ENCODE results near the gene DENND4C. TPM values are rescaled to one million over a fixed set of nuclear protein-coding genes. Genes with fewer than 3 reads are reported as not detected.

The DENND4C gene
- polyA plus RNA-seq, 1 donor: 43.9 TPM

DNA sequence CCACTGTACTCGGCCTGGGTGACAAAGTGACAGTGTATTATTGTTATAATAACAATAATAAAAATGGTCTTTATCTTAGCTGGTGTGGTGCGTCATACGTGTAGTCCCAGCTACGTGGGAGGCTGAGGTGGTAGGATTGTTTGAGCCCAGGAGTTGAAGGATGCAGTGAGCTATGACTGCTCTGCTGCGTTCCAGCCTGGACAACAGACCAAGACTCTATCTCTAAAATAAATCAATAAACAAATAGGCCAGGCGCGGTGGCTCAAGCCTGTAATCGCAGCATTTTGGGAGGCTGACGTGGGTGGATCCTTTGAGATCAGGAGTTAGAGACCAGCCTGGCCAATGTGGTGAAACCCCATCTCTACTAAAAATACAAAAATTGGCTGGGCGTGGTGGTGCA is 9.2 kb upstream of the DENND4C start:
- H3K36me3 ChIP-seq (ENCODE audit: control insufficient read depth, insufficient read depth, low read length): no peaks in the 10 kb centered on the region
- H3K4me3 ChIP-seq (ENCODE audit: low read length): no peak overlapping the region
- WGBS (ENCODE audit: insufficient coverage, low lambda C conversion rate): no CpG with 5 or more reads among the region's 10 CpGs
- H3K27ac ChIP-seq (ENCODE audit: low read length): no peak overlapping the region
- H3K9me3 ChIP-seq (ENCODE audit: control insufficient read depth, low read depth, low read length): no peaks in the 10 kb centered on the region
- H3K27me3 ChIP-seq (ENCODE audit: control insufficient read depth, insufficient read depth, low read length): no peaks in the 10 kb centered on the region
- no peak for DNase-seq
- H3K4me1 ChIP-seq (ENCODE audit: control insufficient read depth, insufficient read depth, low read length): peaks cover 19% of the 10 kb centered on the region

DNA sequence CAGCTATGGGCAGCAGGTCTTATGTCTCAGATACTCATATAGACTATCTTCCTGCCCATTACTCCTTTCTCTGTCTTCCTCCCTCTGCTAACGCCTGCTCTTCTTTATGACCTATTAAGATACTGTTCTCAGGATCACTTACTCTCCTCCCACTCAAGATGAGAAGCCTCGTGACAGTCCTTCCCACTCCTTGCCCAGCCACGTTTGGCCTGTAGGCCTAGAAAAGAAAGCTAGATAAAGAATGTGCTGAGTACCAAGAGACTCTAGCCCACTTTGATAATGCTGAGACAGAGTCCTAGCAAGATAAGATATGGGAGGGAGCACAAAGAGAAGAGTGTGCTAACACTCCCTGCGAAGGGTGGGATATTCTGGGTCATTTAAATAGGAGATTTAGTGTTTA is 6.8 kb upstream of the DENND4C start:
- Histone ChIP-seq H3K9me3 (ENCODE audit: control insufficient read depth, low read depth, low read length) (no peaks in the 10 kb centered on the region), H3K27me3 (ENCODE audit: control insufficient read depth, insufficient read depth, low read length) (no peaks in the 10 kb centered on the region), H3K27ac (ENCODE audit: low read length) (peak overlapping the region; percentile 59), H3K4me1 (ENCODE audit: control insufficient read depth, insufficient read depth, low read length) (peaks cover 19% of the 10 kb centered on the region), H3K36me3 (ENCODE audit: control insufficient read depth, insufficient read depth, low read length) (no peaks in the 10 kb centered on the region), H3K4me3 (ENCODE audit: low read length) (no peak overlapping the region)
- 50% methylated on average over 1 of the region's 4 CpGs for WGBS (ENCODE audit: insufficient coverage, low lambda C conversion rate)
- DNase-seq: peak; percentile 81 to 87

DNA sequence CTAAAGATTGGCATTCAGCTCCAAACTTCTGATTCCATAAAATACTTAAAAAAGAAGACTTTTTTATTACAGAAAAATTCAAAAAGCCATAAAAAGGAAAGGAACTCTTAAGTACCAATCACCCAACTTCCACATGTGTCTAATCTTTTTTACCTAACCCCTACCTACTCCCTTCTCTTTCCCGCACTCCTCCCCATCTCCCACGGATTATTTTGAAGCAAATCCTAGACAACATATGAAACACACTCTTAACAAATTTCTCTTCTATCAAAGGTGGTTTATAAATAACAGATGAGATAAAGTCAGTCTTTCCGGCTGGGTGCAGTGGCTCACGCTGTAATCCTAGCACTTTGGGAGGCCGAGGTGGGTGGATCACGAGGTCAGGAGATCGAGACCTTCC is 5.9 kb upstream of the DENND4C start:
- Histone ChIP-seq H3K4me3 (ENCODE audit: low read length) (no peak overlapping the region), H3K27ac (ENCODE audit: low read length) (no peak overlapping the region), H3K9me3 (ENCODE audit: control insufficient read depth, low read depth, low read length) (no peaks in the 10 kb centered on the region), H3K27me3 (ENCODE audit: control insufficient read depth, insufficient read depth, low read length) (no peaks in the 10 kb centered on the region), H3K4me1 (ENCODE audit: control insufficient read depth, insufficient read depth, low read length) (peaks cover 19% of the 10 kb centered on the region), H3K36me3 (ENCODE audit: control insufficient read depth, insufficient read depth, low read length) (no peaks in the 10 kb centered on the region)
- WGBS (ENCODE audit: insufficient coverage, low lambda C conversion rate): no CpG with 5 or more reads among the region's 7 CpGs
- no peak for DNase-seq

DNA sequence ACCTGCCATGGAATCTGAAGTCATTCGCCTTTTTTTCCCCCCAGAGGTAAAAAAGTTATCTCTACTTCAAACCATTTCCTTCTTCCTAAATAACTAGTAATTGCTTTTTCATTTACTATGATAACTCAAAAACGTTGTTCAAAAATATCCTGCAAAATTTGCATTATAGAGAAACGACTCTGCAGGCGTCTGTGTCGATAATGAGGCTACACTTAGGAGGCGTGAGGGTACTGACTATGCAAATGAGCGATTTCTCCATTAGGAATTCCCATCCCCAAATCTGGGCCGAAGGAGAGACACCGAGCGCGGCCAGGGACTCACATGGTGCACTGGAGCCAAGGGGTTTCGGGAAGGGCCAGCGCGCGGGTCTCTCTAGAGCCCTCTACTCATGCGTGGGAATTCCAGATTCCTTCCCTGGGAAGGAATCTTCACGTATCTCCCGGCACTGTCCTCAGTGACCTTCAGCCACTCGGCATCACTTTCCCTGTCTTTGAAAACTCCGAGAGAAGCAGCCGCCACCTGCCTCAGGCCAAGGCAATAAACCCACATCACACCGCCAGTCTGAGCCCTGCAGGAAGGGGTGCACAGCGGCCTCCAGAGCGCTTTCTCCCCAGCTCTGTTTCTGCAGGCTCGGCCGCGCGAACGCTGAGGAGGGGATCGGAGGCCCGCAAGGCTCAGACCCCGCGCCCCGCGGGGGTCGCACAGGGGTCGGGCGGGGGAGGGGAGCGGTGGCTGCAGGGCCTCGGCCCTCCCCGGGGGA is 718 bp upstream of the DENND4C start:
- Histone ChIP-seq H3K4me1 (ENCODE audit: control insufficient read depth, insufficient read depth, low read length) (peaks cover 5% of the 10 kb centered on the region), H3K27ac (ENCODE audit: low read length) (peak overlapping the region; percentile 99), H3K4me3 (ENCODE audit: low read length) (peak overlapping the region; percentile 100), H3K9me3 (ENCODE audit: control insufficient read depth, low read depth, low read length) (no peaks in the 10 kb centered on the region), H3K27me3 (ENCODE audit: control insufficient read depth, insufficient read depth, low read length) (no peaks in the 10 kb centered on the region), H3K36me3 (ENCODE audit: control insufficient read depth, insufficient read depth, low read length) (no peaks in the 10 kb centered on the region)
- no CpG with 5 or more reads among the region's 41 CpGs for WGBS (ENCODE audit: insufficient coverage, low lambda C conversion rate)
- DNase-seq: peak; percentile 77 to 93

DNA sequence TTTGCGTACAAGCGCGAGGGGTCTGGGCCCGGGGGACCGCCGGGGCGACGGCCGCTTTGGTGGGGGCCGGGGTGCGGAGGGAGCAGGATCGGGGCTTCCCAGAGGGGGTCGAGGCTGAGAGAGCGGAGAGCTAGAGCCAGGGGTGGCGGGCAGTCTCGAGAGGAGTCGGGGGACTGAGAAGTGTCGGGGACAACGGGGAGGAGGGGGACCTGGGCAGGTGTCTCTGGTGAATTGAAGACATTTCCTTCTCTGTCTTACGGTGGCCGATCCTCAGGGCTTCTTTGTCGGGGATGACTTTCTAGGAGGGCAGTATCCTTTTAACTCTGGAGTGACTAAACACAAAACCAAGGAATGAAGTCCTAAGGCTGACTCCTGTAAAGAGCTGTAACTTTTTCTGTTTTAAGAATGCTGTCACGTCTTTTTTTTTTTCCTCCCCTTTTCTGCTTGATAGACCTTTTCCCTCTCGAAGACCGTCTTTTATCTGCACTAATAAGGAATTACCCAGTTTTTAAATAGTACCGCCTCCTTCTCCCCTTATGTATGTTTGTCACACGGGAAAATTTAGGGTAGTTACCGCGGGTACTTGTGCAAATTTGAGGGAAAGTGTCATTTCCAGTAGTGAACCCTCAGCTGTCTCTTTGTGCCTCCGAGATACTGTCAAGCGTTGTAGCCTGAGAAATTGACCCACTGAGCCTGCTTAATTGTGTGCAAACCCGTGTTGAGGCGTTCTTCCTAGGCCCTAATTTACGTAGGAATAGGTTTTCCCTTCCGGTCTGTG is 822 bp downstream of the DENND4C start:
- H3K4me3 ChIP-seq (ENCODE audit: low read length): peak overlapping the region; percentile 100
- H3K27me3 ChIP-seq (ENCODE audit: control insufficient read depth, insufficient read depth, low read length): no peaks in the 10 kb centered on the region
- peak overlapping the region; percentile 99 for H3K27ac ChIP-seq (ENCODE audit: low read length)
- WGBS (ENCODE audit: insufficient coverage, low lambda C conversion rate): 0% methylated on average over 3 of the region's 35 CpGs
- H3K4me1 ChIP-seq (ENCODE audit: control insufficient read depth, insufficient read depth, low read length): no peaks in the 10 kb centered on the region
- peak in 1 of 2 donors; percentile 48 for DNase-seq
- H3K36me3 ChIP-seq (ENCODE audit: control insufficient read depth, insufficient read depth, low read length): no peaks in the 10 kb centered on the region
- no peaks in the 10 kb centered on the region for H3K9me3 ChIP-seq (ENCODE audit: control insufficient read depth, low read depth, low read length)

DNA sequence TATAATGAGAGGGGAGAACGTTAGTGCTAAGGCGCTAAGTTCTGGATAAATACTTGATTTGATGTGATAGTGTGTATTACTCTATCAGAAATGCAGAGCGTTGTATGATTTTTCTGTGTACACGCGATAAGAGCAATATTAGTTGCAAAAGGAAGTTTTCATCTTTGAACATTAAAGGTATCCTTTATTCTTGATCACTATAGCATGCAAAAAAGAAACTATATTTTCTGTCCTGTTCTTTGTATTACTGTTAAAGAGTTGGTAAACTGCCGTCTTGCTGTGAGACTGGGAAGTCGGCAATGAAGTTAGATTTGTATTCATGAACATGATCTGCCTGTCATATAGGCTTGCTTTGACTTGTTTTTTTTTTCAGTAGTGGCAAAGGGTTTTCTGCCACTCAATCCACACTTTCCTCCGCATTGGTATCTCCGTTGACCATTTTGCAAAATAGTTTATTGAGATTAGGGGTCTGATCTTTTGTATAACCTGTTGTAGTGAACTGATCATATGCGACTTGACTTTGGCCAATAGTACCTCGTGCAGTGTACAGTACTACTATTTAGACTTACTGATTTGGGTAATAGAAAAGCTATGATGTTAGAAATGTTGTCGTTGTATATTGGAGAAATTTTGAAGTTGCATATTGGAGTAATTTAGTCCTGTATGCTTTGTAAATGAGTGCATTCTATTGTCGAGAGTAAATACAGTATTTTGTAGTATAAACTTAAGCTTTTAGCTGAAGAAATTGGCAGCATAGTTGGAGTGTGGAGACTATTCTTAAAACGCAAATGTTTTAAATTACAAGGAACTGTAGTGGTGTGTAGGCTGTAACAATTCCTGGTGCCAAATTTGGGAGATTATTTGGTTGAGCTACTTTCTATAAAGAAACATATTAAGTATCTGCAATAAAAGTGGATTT is 1.7 kb downstream of the DENND4C start:
- H3K4me1 ChIP-seq (ENCODE audit: control insufficient read depth, insufficient read depth, low read length): no peaks in the 10 kb centered on the region
- peak overlapping the region; percentile 100 for H3K4me3 ChIP-seq (ENCODE audit: low read length)
- peak overlapping the region; percentile 99 for H3K27ac ChIP-seq (ENCODE audit: low read length)
- WGBS (ENCODE audit: insufficient coverage, low lambda C conversion rate): 5% methylated on average over 6 of the region's 14 CpGs
- no peaks in the 10 kb centered on the region for H3K27me3 ChIP-seq (ENCODE audit: control insufficient read depth, insufficient read depth, low read length)
- peak in 1 of 2 donors; percentile 54 for DNase-seq
- H3K9me3 ChIP-seq (ENCODE audit: control insufficient read depth, low read depth, low read length): no peaks in the 10 kb centered on the region
- H3K36me3 ChIP-seq (ENCODE audit: control insufficient read depth, insufficient read depth, low read length): no peaks in the 10 kb centered on the region

DNA sequence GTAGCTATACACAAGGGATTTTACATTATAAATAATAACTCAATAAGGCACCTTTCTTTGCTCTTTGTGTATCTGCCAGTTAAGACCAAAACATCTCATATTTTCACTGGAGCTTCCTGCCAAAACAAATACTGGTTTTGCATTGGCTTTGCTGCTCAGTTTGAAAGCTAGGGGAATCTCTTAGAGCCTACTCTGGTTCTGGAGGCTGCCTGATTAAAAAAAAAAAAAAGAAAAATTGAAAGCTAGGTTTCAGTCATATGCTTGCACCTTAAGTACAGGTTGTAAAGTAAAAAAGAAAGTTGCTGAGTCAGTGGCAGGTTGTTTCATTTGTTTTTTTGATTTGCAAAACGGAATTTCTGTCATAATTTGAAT is 2.3 kb downstream of the DENND4C start:
- H3K4me1 ChIP-seq (ENCODE audit: control insufficient read depth, insufficient read depth, low read length): no peaks in the 10 kb centered on the region
- peak; percentile 43 to 79 for DNase-seq
- H3K9me3 ChIP-seq (ENCODE audit: control insufficient read depth, low read depth, low read length): no peaks in the 10 kb centered on the region
- no peaks in the 10 kb centered on the region for H3K36me3 ChIP-seq (ENCODE audit: control insufficient read depth, insufficient read depth, low read length)
- H3K27ac ChIP-seq (ENCODE audit: low read length): peak overlapping the region; percentile 99
- no CpG with 5 or more reads among the region's 1 CpG for WGBS (ENCODE audit: insufficient coverage, low lambda C conversion rate)
- no peaks in the 10 kb centered on the region for H3K27me3 ChIP-seq (ENCODE audit: control insufficient read depth, insufficient read depth, low read length)
- peak overlapping the region; percentile 100 for H3K4me3 ChIP-seq (ENCODE audit: low read length)

DNA sequence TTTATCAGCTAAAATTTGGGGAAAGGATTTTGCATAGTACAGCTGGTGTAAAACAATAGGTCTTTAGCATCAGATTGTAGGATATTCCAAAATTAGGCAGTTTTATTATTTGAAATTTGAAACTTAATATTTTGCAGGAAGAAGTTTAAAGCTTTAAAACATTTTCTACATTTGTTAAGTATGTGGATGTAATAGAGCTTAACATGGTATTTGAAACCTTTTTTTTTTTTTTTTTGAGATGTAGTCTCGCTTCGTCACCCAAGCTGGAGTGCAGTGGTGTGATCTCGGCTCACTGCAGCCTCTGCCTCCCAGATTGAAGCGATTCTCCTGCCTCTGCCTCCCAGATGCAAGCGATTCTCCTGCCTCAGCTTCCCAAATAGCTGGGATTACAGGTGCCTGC is 2.9 kb downstream of the DENND4C start:
- no peak for DNase-seq
- H3K9me3 ChIP-seq (ENCODE audit: control insufficient read depth, low read depth, low read length): no peaks in the 10 kb centered on the region
- peak overlapping the region; percentile 99 for H3K27ac ChIP-seq (ENCODE audit: low read length)
- peak overlapping the region; percentile 100 for H3K4me3 ChIP-seq (ENCODE audit: low read length)
- no CpG with 5 or more reads among the region's 5 CpGs for WGBS (ENCODE audit: insufficient coverage, low lambda C conversion rate)
- no peaks in the 10 kb centered on the region for H3K4me1 ChIP-seq (ENCODE audit: control insufficient read depth, insufficient read depth, low read length)
- H3K27me3 ChIP-seq (ENCODE audit: control insufficient read depth, insufficient read depth, low read length): no peaks in the 10 kb centered on the region
- no peaks in the 10 kb centered on the region for H3K36me3 ChIP-seq (ENCODE audit: control insufficient read depth, insufficient read depth, low read length)

DNA sequence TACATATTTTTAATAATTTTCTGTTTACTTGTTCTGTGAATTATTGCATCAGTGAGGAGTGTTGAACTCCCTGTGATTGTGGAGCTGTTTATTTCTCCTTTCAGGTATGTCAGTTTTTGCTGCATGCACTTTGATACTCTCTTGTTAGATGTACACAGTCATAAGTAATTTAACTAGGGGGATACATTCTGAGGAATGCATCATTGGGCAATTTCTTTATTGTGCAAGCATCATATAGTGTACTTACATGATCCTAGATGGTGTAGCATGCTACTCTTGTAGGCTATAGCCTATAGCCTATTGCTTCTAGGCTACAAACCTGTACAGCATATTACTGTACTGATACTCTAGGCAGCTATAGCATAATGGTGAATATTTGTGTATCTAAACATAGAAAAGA is 9.5 kb downstream of the DENND4C start:
- DNase-seq: peak; percentile 34 to 42
- H3K27me3 ChIP-seq (ENCODE audit: control insufficient read depth, insufficient read depth, low read length): no peaks in the 10 kb centered on the region
- peaks cover 14% of the 10 kb centered on the region for H3K36me3 ChIP-seq (ENCODE audit: control insufficient read depth, insufficient read depth, low read length)
- no peak overlapping the region for H3K4me3 ChIP-seq (ENCODE audit: low read length)
- no peaks in the 10 kb centered on the region for H3K9me3 ChIP-seq (ENCODE audit: control insufficient read depth, low read depth, low read length)
- peaks cover 4% of the 10 kb centered on the region for H3K4me1 ChIP-seq (ENCODE audit: control insufficient read depth, insufficient read depth, low read length)
- H3K27ac ChIP-seq (ENCODE audit: low read length): peak overlapping the region; percentile 52

DNA sequence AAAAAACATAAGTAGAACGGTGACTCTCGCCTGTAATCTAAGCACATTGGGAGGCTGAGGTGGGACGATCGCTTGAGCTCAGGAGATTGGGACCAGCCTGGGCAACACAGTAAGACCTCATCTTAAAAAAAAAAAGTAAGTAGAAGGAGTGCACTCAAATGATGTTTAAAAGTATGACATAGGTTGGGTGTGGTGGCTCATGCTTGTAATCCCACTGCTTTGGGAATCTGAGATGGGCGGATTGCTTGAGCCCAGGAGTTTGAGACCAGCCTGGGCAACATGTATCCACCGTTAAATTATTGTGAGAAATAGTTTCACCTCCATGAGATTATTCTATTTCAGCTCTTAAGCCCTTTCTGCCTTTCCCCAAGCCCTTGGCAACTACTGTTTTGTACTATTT is 11.2 kb downstream of the DENND4C start:
- Histone ChIP-seq H3K27me3 (ENCODE audit: control insufficient read depth, insufficient read depth, low read length) (no peaks in the 10 kb centered on the region), H3K4me1 (ENCODE audit: control insufficient read depth, insufficient read depth, low read length) (peaks cover 14% of the 10 kb centered on the region), H3K36me3 (ENCODE audit: control insufficient read depth, insufficient read depth, low read length) (peaks cover 14% of the 10 kb centered on the region), H3K27ac (ENCODE audit: low read length) (no peak overlapping the region), H3K9me3 (ENCODE audit: control insufficient read depth, low read depth, low read length) (no peaks in the 10 kb centered on the region), H3K4me3 (ENCODE audit: low read length) (no peak overlapping the region)
- DNase-seq: no peak
- WGBS (ENCODE audit: insufficient coverage, low lambda C conversion rate): 80% methylated on average over 1 of the region's 6 CpGs

Data from large intestine (tissue), 3 donors.